Psoas muscle (tissue), 8 donors: ENCODE measurements around the gene IQCB1. TPM values are rescaled to one million over a fixed set of nuclear protein-coding genes. Genes with fewer than 3 reads are reported as not detected.
"Not testable (repeated sequence)": the region's sequence is repeated elsewhere in the genome, so short reads cannot be mapped to it uniquely, and the experiment has no call there.

Source experiments
- ATAC-seq, 4 donors: fragments of 200-7000 bp; cut with Tn5 transposase; one replicate each; pipeline ENCODE4 v1.9.1; 2020; ENCODE audit warnings: moderate library complexity in 3 of 4, mild to moderate bottlenecking in 2 of 4
- DNase-seq, 2 donors: peaks; one replicate each; pipeline ENCODE4 v3.0.0-alpha.2; 2020
- H3K27ac ChIP-seq: fragments of 200-600 bp; one replicate; pipeline ENCODE4 v1.8.0; 2022
- H3K27me3 ChIP-seq, 3 donors: fragments of 200-600 bp in 1 of 3; one replicate each; pipeline versions ENCODE4 v1.6.1 to v1.8.0; 2013 to 2022; ENCODE audit warnings: low read length in 2 of 3, mild to moderate bottlenecking in 2 of 3, moderate library complexity in 1 of 3; ENCODE audit not compliant: insufficient read depth in 3 of 3
- H3K36me3 ChIP-seq, 2 donors: fragments of 200-600 bp in 1 of 2; one replicate each; pipeline versions ENCODE4 v1.6.1 to v1.8.0; 2013 to 2022; ENCODE audit warnings: low read depth in 1 of 2, mild to moderate bottlenecking in 1 of 2, moderate library complexity in 1 of 2; ENCODE audit not compliant: insufficient read depth in 1 of 2
- H3K4me1 ChIP-seq: fragments of 200-600 bp; one replicate; pipeline ENCODE4 v1.8.0; 2022
- H3K4me3 ChIP-seq: fragments of 200-600 bp; one replicate; pipeline ENCODE4 v1.8.0; 2022; ENCODE audit warnings: mild to moderate bottlenecking
- H3K9me3 ChIP-seq: fragments of 200-600 bp; one replicate; pipeline ENCODE4 v1.8.0; 2022
- CTCF ChIP-seq: fragments of 200-600 bp; IDR thresholded peaks from one replicate; pipeline ENCODE4 v1.8.0; 2022; ENCODE audit warnings: antibody characterized with exemption
- WGBS, 3 donors: extraction: QIAGEN DNeasy Blood & Tissue Kit; methylation state at CpG; one replicate each; pipeline versions ENCODE4 v1.1.6 to v1.1.7; 2013; 5-methylcytosine and 5-hydroxymethylcytosine counted together
- intact Hi-C, 2 donors: fragments of 100-400 bp; cut with DNase I; formaldehyde crosslinking; loops; one replicate each; pipeline versions ENCODE4 v1.11.0 to v1.14.2; 2022
- polyA plus RNA-seq, 3 donors: library from polyadenylated mRNA; stranded (reverse); fragments of 200-250 nt; gene quantifications; one replicate each; pipeline ENCODE4 v1.2.3, GENCODE V29; 2013
- total RNA-seq, 4 donors: library from RNA; stranded (reverse); fragmentation: NEBNext Ultra II Directional in 2 of 4; extraction: Animal tissue kit (Norgen Biotek cat#: 25700) in 2 of 4; gene quantifications; one replicate each; pipeline versions ENCODE4 v1.2.1 to v1.2.4, GENCODE V29; 2021 to 2023
- donor health status: healthy with polysubstance abuse.
- donor health status: DM: no; HTN: no; CAD: no; lungs with moderate emphysema.
- donor health status: Bipolar disorder and iron deficiency.
- donor health status: healthy.
- donor health status: DM: yes; HTN: yes; CAD: no.
- donor health status: DM: no; HTN: no; CAD: no.
- donor health status: DM: no; HTN: no; CAD: no.
- donor health status: DM: yes; HTN: yes; CAD: no.

IQCB1 gene
- total and polyA plus RNA-seq, 7 donors = 5.7 to 10.1 (median 6.9) TPM

- Histone ChIP-seq H3K36me3 (peaks cover 5 to 91% of the 10 kb centered on the region in 2 donors), H3K4me1 (no peaks in the 10 kb centered on the region), H3K27ac (no peak overlapping the region), H3K27me3 (no peaks in the 10 kb centered on the region), H3K9me3 (no peaks in the 10 kb centered on the region), H3K4me3 (no peak overlapping the region)
- DNase-seq (no peak), ATAC-seq (no peak)
- WGBS, 3 donors = 96 to 99% (median 97%) methylated on average over 7 of the region's 7 CpGs
- no peak for TF ChIP-seq CTCF
- intact Hi-C loops = loop anchor here in 1 of 2 donors (10.0 kb wide), 1 partner anchor 57 kb away; no protein-coding TSS in a partner anchor
Measured at GRCh38 chr3:121781611-121782010, 53.2 kb downstream of the IQCB1 start.

GRCh38 chr3:121775095-121775494 is 59.8 kb downstream of the IQCB1 start:
- peaks cover 2 to 92% of the 10 kb centered on the region in 2 donors for H3K36me3 ChIP-seq
- ATAC-seq, H3K4me3 ChIP-seq: not testable (repeated sequence)

GRCh38 chr3:121769246-121769645 is 65.6 kb downstream of the IQCB1 start:
- Histone ChIP-seq H3K36me3 (peaks cover 0 to 49% of the 10 kb centered on the region in 2 donors), H3K4me3 (no peak overlapping the region)
- 99 to 100% (median 100%) methylated on average over 1 of the region's 1 CpG for WGBS, 3 donors

More at GRCh38 chr3:121775095-121775494, 59.8 kb downstream of the IQCB1 start:
- H3K27me3 ChIP-seq, H3K9me3 ChIP-seq, intact Hi-C loops, DNase-seq, H3K4me1 ChIP-seq, H3K27ac ChIP-seq: not testable (repeated sequence)
- WGBS, 3 donors = 96 to 100% (median 98%) methylated on average over 4 of the region's 4 CpGs

GRCh38 chr3:121768452-121768851 is 66.4 kb downstream of the IQCB1 start:
- Histone ChIP-seq H3K9me3 (no peaks in the 10 kb centered on the region), H3K4me1 (no peaks in the 10 kb centered on the region), H3K27me3 (no peaks in the 10 kb centered on the region), H3K36me3 (peaks cover 0 to 43% of the 10 kb centered on the region in 2 donors), H3K27ac (no peak overlapping the region), H3K4me3 (no peak overlapping the region)
- 81 to 98% (median 97%) methylated on average over 2 of the region's 2 CpGs for WGBS, 3 donors
- ATAC-seq (no peak), DNase-seq (no peak)
- intact Hi-C loops = no loop called here
- TF ChIP-seq CTCF = no peak

More at GRCh38 chr3:121769246-121769645, 65.6 kb downstream of the IQCB1 start:
- no peak for TF ChIP-seq CTCF
- Histone ChIP-seq H3K4me1 (no peaks in the 10 kb centered on the region), H3K9me3 (no peaks in the 10 kb centered on the region), H3K27me3 (no peaks in the 10 kb centered on the region), H3K27ac (no peak overlapping the region)
- intact Hi-C loops = no loop called here
- no peak for DNase-seq
- no peak for ATAC-seq

- no peak for ATAC-seq
- Histone ChIP-seq H3K36me3 (no peaks in the 10 kb centered on the region), H3K4me1 (no peaks in the 10 kb centered on the region), H3K27me3 (no peaks in the 10 kb centered on the region), H3K9me3 (no peaks in the 10 kb centered on the region), H3K4me3 (no peak overlapping the region), H3K27ac (no peak overlapping the region)
- intact Hi-C loops = no loop called here
- no peak for DNase-seq
- WGBS, 3 donors = 77 to 89% (median 78%) methylated on average over 3 of the region's 3 CpGs
- TF ChIP-seq CTCF = no peak
Measured at GRCh38 chr3:121759541-121760202, 75.2 kb downstream of the IQCB1 start.
